HepG2 (cell line): Measurements from ENCODE around the gene KLHL33. TPM values are rescaled to one million over a fixed set of nuclear protein-coding genes. Genes with fewer than 3 reads are reported as not detected.

Experiments used
- CCDC6 ChIP-seq: sonication (generic); formaldehyde crosslinking; IDR thresholded peaks from 2 replicates; pipeline ENCODE4 v1.8.1; 2022; ENCODE audit warnings: mild to moderate bottlenecking, missing genetic modification reagents, moderate library complexity
- ELF3 ChIP-seq: IDR thresholded peaks from 2 replicates; pipeline ENCODE4 v1.6.1; 2016; ENCODE audit warnings: missing genetic modification reagents, missing compliant biosample characterization
- FOSL1 ChIP-seq: sonication (generic); formaldehyde crosslinking; IDR thresholded peaks from 2 replicates; pipeline ENCODE4 v1.9.0; 2021; ENCODE audit warnings: missing genetic modification reagents, borderline replicate concordance
- HOXA7 ChIP-seq: sonication (generic); formaldehyde crosslinking; IDR thresholded peaks from 2 replicates; pipeline ENCODE4 v1.8.1; 2022; ENCODE audit warnings: mild to moderate bottlenecking, missing genetic modification reagents, moderate library complexity
- JUN ChIP-seq: sonication (generic); formaldehyde crosslinking; IDR thresholded peaks from 2 replicates; pipeline ENCODE4 v1.4.0; 2020; ENCODE audit warnings: mild to moderate bottlenecking, missing genetic modification reagents
- KDM5A ChIP-seq: fragments of 200-600 bp; sonication (generic); IDR thresholded peaks from 2 replicates; pipeline ENCODE4 v1.7.0; 2018; ENCODE audit warnings: antibody characterized with exemption, mild to moderate bottlenecking, low read length, borderline replicate concordance
- MBNL3 ChIP-seq: fragments of 250-450 bp; sonication (Bioruptor Pico); conservative IDR thresholded peaks from 2 replicates; pipeline ENCODE4 v1.8.0; 2022; ENCODE audit warnings: mild to moderate bottlenecking, inconsistent platforms
- MZF1 ChIP-seq: sonication (generic); formaldehyde crosslinking; IDR thresholded peaks from 2 replicates; pipeline ENCODE4 v1.8.1; 2023; ENCODE audit warnings: mild to moderate bottlenecking, missing genetic modification reagents, borderline replicate concordance
- NFKBIZ ChIP-seq: IDR thresholded peaks from 2 replicates; pipeline ENCODE4 v1.6.1; 2018; ENCODE audit warnings: missing genetic modification reagents, missing compliant biosample characterization
- NR2F1 ChIP-seq, 2 experiments: fragments of 450-650 bp in 1 of 2; formaldehyde crosslinking in 1 of 2; IDR thresholded peaks; 2 replicates each; pipeline versions ENCODE4 v1.5.0 to v1.6.1; 2016 to 2020; ENCODE audit warnings: mild to moderate bottlenecking in 1 of 2, missing compliant biosample characterization in 1 of 2, missing genetic modification reagents in 1 of 2, moderate library complexity in 1 of 2
- PAWR ChIP-seq: sonication (generic); formaldehyde crosslinking; IDR thresholded peaks from 2 replicates; pipeline ENCODE4 v1.4.0; 2020; ENCODE audit warnings: missing genetic modification reagents, mild to moderate bottlenecking, borderline replicate concordance
- PPARG ChIP-seq: conservative IDR thresholded peaks from 2 replicates; pipeline ENCODE4 v1.6.1; 2016; ENCODE audit warnings: missing biosample characterization, missing genetic modification reagents
- RARG ChIP-seq: sonication (generic); formaldehyde crosslinking; IDR thresholded peaks from 2 replicates; pipeline ENCODE4 v1.4.0; 2020; ENCODE audit warnings: low read depth, mild to moderate bottlenecking, missing genetic modification reagents
- ZNF337 ChIP-seq: sonication (generic); formaldehyde crosslinking; IDR thresholded peaks from 2 replicates; pipeline ENCODE4 v1.5.1; 2020; ENCODE audit warnings: missing genetic modification reagents, low read depth, mild to moderate bottlenecking, borderline replicate concordance
- ZNF430 ChIP-seq: sonication (generic); formaldehyde crosslinking; IDR thresholded peaks from 2 replicates; pipeline ENCODE4 v1.9.0; 2021; ENCODE audit warnings: mild to moderate bottlenecking, missing genetic modification reagents
- ZNF772 ChIP-seq: sonication (generic); formaldehyde crosslinking; IDR thresholded peaks from 2 replicates; pipeline ENCODE4 v1.5.0; 2020; ENCODE audit warnings: mild to moderate bottlenecking, missing genetic modification reagents
- polyA plus RNA-seq, 8 experiments: library from polyadenylated mRNA; depleted of rRNA in 3 of 8; stranded (reverse) in 7 of 8; unstranded in 1 of 8; fragments of >200 nt; fragmentation: Illumina TruSeq in 4 of 8; extraction: Trizol in 4 of 8; gene quantifications; 2 replicates each; pipeline versions ENCODE4 v1.2.1 to v1.2.3, GENCODE V29; 2011 to 2016; ENCODE audit warnings: low read depth in 4 of 8, missing spikeins in 1 of 8, mixed read lengths in 1 of 8; ENCODE audit not compliant: insufficient read depth in 1 of 8
- total RNA-seq, 5 experiments: library from RNA; depleted of rRNA; stranded (reverse); fragments of >200 nt; fragmentation: Illumina TruSeq; extraction: Trizol; gene quantifications; 2 replicates each; pipeline ENCODE4 v1.2.3, GENCODE V29; 2016; ENCODE audit warnings: low read depth in 1 of 5
- TF ChIP-seq, protein P1 (sequence below): sonication (generic); formaldehyde crosslinking; IDR thresholded peaks from 2 replicates; pipeline ENCODE4 v1.9.0; 2021; ENCODE audit warnings: missing genetic modification reagents, borderline replicate concordance
- TF ChIP-seq, protein P2 (sequence below): IDR thresholded peaks from 2 replicates; pipeline ENCODE4 v1.6.1; 2016; ENCODE audit warnings: missing compliant biosample characterization, missing genetic modification reagents, borderline replicate concordance
- TF ChIP-seq, protein P3 (sequence below): sonication (generic); formaldehyde crosslinking; conservative IDR thresholded peaks from 2 replicates; pipeline ENCODE4 v1.4.0; 2020; ENCODE audit warnings: missing genetic modification reagents
- TF ChIP-seq, protein P4 (sequence below): sonication (generic); formaldehyde crosslinking; IDR thresholded peaks from 2 replicates; pipeline ENCODE4 v1.4.0; 2020; ENCODE audit warnings: mild to moderate bottlenecking, missing genetic modification reagents, borderline replicate concordance

Gene KLHL33
- total and polyA plus RNA-seq, 2 of the 13 experiments (the other 11 are each of a cell fraction or from before 2014, with no cell fraction given) = not detected

DNA sequence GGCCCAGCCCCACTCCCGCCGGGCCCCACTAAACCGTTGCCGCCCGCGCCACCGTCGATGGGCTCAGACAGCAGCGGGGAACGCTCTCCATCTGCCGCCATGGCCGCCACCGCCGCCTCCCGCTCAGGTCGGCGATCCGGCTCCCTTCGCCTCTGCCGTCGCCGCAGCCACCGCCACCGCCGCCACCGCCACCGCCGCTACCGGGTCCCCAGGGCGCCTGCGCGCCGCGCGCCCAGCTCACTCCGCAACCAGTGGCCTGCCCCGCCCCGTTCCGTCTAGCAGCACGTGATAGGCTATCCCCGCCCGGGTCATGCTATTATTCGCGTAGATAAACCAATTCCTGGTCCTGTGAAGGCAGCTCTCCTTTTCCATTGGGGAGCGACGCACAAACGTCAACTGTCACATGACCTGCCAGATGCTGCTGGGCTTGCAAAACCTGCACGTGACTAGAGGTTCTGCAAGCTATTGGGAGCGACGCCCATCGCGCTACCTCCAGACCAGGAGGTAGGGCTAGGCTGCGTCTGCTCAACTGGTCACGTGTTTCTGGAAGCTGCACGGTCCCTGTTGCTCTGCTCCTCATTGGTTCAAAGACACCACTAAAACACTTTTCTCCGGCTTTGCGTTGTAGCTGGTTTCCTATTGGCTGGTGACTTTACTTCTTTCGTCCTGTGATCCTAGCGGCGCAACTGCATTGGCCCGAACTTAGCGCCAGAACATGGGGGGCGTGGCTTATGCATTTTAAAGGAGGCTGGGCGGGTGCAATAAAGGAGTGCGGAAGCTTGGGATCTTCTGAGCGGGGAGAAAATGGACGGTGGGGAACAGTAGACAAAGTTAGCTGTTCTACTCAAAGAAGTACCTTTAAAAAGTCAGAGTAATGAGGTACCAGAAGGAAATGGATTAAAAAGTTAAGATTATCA, 25.5 kb upstream of the KLHL33 start, which contains the start of gene PIP4P1 (continued):
- no peak for TF ChIP-seq HOXA7 (CRISPR knock-in tag)
- no peak for TF ChIP-seq MBNL3 (CRISPR knock-in tag)
- TF ChIP-seq CCDC6 (CRISPR knock-in tag) = peak; percentile 98
- peak; percentile 71; the same call in 1 of the 2 replicates for TF ChIP-seq KDM5A
- no peak for TF ChIP-seq PAWR (CRISPR knock-in tag)
- TF ChIP-seq NFKBIZ (CRISPR knock-in tag) = peak; percentile 92
- TF ChIP-seq, protein P1, sequence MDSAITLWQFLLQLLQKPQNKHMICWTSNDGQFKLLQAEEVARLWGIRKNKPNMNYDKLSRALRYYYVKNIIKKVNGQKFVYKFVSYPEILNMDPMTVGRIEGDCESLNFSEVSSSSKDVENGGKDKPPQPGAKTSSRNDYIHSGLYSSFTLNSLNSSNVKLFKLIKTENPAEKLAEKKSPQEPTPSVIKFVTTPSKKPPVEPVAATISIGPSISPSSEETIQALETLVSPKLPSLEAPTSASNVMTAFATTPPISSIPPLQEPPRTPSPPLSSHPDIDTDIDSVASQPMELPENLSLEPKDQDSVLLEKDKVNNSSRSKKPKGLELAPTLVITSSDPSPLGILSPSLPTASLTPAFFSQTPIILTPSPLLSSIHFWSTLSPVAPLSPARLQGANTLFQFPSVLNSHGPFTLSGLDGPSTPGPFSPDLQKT = no peak
- peak; percentile 67; the same call in 1 of the 2 replicates for TF ChIP-seq JUN
- peak; percentile 99 for TF ChIP-seq ZNF772 (CRISPR knock-in tag)
- no peak for TF ChIP-seq FOSL1
- TF ChIP-seq ELF3 = peak; percentile 90
- peak; percentile 60; the same call in 1 of the 2 replicates for TF ChIP-seq ZNF430
- no peak for TF ChIP-seq MZF1 (CRISPR knock-in tag)
- TF ChIP-seq ZNF337 (CRISPR knock-in tag) = peak; percentile 20; the same call in 1 of the 2 replicates
- TF ChIP-seq, protein P2, sequence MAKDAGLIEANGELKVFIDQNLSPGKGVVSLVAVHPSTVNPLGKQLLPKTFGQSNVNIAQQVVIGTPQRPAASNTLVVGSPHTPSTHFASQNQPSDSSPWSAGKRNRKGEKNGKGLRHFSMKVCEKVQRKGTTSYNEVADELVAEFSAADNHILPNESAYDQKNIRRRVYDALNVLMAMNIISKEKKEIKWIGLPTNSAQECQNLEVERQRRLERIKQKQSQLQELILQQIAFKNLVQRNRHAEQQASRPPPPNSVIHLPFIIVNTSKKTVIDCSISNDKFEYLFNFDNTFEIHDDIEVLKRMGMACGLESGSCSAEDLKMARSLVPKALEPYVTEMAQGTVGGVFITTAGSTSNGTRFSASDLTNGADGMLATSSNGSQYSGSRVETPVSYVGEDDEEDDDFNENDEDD (CRISPR knock-in tag) = peak; percentile 97
- TF ChIP-seq, protein P3, sequence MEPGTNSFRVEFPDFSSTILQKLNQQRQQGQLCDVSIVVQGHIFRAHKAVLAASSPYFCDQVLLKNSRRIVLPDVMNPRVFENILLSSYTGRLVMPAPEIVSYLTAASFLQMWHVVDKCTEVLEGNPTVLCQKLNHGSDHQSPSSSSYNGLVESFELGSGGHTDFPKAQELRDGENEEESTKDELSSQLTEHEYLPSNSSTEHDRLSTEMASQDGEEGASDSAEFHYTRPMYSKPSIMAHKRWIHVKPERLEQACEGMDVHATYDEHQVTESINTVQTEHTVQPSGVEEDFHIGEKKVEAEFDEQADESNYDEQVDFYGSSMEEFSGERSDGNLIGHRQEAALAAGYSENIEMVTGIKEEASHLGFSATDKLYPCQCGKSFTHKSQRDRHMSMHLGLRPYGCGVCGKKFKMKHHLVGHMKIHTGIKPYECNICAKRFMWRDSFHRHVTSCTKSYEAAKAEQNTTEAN (CRISPR knock-in tag) = peak; percentile 93
- no peak for TF ChIP-seq RARG
- TF ChIP-seq, protein P4, sequence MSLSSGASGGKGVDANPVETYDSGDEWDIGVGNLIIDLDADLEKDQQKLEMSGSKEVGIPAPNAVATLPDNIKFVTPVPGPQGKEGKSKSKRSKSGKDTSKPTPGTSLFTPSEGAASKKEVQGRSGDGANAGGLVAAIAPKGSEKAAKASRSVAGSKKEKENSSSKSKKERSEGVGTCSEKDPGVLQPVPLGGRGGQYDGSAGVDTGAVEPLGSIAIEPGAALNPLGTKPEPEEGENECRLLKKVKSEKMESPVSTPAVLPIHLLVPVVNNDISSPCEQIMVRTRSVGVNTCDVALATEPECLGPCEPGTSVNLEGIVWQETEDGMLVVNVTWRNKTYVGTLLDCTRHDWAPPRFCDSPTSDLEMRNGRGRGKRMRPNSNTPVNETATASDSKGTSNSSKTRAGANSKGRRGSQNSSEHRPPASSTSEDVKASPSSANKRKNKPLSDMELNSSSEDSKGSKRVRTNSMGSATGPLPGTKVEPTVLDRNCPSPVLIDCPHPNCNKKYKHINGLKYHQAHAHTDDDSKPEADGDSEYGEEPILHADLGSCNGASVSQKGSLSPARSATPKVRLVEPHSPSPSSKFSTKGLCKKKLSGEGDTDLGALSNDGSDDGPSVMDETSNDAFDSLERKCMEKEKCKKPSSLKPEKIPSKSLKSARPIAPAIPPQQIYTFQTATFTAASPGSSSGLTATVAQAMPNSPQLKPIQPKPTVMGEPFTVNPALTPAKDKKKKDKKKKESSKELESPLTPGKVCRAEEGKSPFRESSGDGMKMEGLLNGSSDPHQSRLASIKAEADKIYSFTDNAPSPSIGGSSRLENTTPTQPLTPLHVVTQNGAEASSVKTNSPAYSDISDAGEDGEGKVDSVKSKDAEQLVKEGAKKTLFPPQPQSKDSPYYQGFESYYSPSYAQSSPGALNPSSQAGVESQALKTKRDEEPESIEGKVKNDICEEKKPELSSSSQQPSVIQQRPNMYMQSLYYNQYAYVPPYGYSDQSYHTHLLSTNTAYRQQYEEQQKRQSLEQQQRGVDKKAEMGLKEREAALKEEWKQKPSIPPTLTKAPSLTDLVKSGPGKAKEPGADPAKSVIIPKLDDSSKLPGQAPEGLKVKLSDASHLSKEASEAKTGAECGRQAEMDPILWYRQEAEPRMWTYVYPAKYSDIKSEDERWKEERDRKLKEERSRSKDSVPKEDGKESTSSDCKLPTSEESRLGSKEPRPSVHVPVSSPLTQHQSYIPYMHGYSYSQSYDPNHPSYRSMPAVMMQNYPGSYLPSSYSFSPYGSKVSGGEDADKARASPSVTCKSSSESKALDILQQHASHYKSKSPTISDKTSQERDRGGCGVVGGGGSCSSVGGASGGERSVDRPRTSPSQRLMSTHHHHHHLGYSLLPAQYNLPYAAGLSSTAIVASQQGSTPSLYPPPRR (CRISPR knock-in tag) = peak; percentile 73
- TF ChIP-seq NR2F1 (CRISPR knock-in tag; IDR thresholded peaks at IDR 0.05) = no peak
- peak; percentile 64; the same call in 1 of the 2 replicates for TF ChIP-seq PPARG
